HG02885 (cell line): ENCODE measurements around the gene BTNL9.
"Not testable (repeated sequence)": the region's sequence is repeated elsewhere in the genome, so short reads cannot be mapped to it uniquely, and the experiment has no call there.

Source experiments
- ATAC-seq: cut with Tn5 transposase; IDR thresholded peaks from one replicate; pipeline ENCODE4 v1.9.1; 2021; ENCODE audit warnings: mild to moderate bottlenecking; ENCODE audit not compliant: unreplicated experiment, poor library complexity

Gene BTNL9

DNA sequence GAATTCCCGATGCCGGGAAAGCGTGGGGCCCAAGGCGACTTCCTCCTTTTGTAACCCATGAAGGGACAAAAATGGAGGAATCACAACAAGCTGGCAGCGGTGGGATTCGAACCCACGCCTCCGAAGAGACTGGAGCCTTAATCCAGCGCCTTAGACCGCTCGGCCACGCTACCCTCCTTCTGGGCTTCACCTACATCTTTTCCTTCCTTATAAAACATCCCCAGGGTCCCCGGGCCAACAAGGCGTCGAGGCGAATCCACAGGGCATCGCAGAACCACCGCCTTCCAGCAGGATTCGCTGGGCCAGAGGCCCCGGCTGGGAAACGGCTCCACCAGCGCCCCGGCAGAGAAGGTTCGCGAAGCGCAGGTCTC, 57.3 kb downstream of the BTNL9 start:
- peak; percentile 11 for ATAC-seq

DNA sequence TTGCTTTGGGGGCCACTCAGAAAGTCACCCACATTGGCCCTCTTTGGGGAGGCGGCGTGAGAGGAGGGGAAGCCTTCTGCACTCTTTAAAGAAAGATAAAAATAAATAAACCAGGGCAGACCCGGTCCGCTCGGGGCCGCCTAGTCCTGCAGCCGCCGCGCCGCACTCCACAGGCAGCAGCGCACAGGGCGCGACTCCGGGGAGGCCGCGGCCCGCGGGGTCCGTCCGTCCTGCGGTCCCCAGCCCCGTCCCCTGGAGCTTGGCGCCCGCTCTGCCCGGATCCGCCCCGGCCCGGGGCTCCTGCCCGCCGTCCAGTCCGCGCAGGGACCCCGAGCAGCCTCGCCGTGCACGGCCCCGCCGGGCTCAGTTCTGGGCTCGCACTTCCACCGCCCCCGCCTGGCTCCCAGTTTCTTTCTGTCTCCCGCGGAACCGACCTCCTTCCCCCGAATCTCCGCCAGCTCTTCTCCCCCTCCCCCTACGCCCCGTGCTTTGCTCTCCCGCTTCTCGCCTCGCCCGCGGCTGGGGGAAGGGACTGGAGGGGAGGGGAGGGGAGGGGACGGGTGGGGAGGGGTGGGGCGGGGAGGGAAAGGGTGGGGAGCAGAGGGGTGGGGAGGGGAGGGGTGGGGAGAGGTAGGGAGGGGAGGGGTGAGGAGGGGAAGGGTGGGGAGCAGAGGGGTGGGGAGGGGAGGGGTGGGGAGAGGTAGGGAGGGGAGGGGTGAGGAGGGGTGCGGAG, 57.9 kb downstream of the BTNL9 start:
- not testable (repeated sequence) for ATAC-seq

DNA sequence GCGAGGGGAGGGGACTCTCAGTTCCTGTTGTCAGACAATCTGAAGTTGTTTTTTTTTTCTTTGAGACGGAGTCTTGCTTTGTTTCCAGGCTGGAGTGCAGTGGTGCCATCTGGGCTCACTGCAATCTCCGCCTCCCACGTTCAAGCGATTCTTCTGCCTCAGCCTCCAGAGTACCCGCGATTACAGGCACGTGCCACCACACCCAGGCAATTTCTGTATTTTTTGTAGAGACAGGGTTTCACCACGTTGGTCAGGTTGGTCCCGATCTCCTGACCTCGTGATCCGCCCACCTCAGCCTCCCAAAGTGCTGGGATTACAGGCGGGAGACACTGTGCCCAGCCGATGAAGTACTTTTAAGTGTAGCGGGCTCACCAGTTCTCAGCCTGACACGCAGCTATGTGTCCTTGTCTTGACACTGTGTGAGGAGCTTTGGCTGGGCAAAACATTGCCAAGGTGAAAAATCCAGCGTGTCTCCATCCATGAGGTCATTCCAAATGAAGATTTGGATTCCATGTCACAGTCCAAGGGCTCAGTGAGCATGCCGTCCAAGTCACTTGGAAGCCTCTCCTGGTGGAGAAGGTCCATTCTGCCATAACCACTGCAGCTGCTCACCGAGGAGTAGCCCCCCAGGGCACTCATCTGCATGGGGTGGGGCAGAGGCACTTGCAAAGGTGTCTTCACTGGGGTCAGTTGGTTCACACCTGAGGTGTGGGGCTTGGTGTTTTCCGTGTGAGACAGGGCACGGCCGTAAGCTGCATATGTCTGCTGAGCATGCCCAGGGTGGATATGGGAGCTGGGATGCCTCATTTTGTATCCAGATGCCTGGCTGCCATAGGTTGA, 58.9 kb downstream of the BTNL9 start:
- ATAC-seq = no peak

DNA sequence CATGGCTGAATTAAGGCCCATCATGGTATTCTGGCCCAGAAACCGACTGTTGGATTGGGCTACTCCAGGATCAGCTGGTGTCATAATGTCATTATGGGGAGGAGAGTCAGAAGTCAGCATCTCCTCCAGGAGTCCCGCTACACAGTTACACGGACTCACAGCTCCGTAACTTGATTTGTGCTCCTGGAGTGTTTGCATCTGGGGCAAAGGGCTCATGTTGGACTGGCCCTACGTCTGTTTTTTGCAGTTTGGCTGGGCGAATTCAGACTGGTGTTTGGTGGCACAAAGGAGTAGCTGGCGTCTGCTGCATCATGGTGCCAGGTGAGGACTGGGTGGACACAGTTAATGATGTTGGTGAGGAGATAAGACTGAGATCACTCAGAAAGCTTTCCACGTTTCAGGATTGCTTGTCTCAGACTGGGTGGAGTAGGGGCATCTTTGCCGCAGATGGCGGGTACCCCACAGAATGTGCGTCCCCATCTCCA, 59.6 kb downstream of the BTNL9 start:
- no peak for ATAC-seq

DNA sequence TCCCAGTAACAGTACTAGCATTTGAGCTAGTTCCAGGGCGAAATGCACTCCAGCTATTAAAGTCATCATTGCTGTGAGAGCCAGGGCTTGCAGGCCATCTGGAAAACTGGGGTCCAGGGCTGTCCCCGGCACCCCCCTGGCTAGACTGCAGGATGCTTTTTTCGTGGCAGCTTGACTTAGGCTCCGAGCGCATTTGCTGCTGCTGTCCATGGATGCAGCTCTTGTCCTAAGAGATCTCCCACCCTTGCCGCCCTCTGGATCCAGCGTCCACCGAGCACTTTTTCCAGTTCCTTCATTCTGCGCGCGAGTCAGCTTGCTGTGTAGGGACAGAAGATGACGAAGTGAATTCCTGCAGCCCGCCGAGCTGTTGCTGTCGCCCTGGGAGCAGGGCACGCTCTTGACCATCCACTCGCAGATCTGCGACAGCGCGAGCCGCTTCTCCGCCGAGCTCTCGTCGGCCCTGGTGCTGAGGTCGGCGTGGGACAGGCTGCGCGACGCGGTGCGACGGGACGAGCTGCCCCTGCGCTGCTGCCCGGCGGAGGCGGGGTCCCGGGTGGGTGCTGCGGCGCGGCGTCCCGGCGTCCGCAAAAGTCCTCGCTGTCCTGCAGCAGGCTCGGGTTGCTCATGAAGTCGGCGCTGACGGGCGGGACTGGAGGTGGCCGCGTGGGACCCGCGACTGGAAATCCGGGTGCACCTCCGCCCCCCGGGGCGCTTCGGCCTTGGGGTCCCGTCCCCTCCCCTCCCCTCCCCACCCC, 60.2 kb downstream of the BTNL9 start:
- no peak for ATAC-seq

DNA sequence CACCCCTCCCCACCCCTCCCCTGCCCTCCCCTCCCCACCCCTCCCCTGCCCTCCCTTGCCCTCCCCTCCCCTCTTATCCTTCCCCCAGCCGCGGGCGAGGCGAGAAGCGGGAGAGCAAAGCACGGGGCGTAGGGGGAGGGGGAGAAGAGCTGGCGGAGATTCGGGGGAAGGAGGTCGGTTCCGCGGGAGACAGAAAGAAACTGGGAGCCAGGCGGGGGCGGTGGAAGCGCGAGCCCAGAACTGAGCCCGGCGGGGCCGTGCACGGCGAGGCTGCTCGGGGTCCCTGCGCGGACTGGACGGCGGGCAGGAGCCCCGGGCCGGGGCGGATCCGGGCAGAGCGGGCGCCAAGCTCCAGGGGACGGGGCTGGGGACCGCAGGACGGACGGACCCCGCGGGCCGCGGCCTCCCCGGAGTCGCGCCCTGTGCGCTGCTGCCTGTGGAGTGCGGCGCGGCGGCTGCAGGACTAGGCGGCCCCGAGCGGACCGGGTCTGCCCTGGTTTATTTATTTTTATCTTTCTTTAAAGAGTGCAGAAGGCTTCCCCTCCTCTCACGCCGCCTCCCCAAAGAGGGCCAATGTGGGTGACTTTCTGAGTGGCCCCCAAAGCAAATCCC, 61.1 kb downstream of the BTNL9 start:
- not testable (repeated sequence) for ATAC-seq

DNA sequence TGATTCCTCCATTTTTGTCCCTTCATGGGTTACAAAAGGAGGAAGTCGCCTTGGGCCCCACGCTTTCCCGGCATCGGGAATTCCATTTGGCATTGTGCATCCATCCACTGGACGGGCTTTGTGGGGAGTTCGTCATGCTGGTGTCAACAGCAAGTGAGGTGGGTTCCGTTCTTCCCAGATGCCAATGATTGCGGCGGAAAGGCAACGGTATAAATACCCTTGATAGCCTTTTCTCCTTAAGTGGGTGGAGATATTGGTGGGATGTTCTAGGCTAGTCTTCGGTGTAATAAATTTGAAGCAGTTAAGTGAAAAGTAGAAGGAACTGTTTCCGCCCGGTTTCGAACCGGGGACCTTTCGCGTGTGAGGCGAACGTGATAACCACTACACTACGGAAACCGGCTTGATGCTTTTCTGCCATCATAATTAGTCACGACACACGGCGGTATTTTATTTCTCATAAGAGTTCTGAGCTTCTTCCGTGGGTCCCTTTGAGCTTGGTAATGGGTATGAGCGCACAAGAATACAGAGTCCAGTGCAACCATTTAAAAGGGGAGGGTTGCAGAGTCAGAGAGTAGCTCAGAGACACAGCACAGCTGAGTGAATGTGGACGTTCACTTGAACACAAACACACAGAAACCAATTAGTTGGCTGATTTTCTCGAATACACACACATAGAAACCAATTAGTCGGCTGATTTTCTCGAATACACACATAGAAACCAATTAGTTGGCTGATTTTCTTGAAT, 62.0 kb downstream of the BTNL9 start:
- not testable (repeated sequence) for ATAC-seq

DNA sequence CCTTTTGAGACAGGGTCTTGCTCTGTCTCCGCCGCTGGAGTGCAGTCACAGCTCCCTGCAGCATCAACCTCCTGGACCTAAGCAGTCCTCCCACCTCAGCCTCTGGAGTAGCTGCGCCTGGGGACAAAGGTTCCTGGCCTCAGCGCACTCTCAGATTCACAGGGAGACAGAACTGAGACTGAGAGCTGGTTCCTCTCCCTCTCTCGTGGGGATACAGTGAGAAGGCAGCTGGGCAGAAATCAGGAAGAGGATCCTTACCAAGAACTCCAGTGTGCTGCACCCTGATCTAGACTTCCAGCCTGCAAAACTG, 64.1 kb downstream of the BTNL9 start:
- ATAC-seq = not testable (repeated sequence)

DNA sequence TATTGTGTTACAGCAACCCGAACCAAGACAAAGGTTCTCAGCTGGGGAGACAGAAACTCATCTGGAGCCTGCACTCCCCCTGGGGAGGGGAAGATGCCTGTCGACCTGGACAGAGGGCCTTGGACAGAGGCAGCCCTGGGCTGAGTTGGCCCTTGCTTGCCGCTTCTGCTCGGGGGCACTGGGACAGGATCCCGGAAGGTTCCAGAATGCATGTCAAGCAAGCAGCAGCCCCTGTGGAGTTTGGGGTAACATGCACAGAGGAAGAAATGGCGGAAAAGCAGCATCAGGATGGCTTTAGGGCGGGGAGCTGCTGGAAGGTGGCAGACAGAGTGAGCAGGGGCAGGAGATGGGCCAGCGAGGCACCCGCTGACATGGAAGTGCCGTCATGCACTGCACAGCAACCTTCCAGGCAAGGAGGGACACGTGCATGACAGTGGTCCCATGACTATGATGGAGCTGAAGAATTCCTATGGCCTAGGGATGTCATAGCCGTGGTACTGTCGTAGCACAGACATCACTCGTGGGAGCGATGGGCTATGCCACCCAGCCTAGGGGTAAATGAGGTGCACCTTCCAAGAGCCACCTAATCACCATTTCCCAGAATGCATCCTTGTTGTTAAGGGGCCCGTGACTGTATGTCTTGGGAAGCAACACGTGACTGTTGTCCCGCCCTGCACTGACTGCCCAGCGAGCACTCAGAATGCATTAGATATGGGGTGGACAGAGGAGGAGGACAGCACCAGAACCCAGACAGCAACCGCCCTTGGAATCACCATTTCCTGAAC, 64.7 kb downstream of the BTNL9 start:
- not testable (repeated sequence) for ATAC-seq

DNA sequence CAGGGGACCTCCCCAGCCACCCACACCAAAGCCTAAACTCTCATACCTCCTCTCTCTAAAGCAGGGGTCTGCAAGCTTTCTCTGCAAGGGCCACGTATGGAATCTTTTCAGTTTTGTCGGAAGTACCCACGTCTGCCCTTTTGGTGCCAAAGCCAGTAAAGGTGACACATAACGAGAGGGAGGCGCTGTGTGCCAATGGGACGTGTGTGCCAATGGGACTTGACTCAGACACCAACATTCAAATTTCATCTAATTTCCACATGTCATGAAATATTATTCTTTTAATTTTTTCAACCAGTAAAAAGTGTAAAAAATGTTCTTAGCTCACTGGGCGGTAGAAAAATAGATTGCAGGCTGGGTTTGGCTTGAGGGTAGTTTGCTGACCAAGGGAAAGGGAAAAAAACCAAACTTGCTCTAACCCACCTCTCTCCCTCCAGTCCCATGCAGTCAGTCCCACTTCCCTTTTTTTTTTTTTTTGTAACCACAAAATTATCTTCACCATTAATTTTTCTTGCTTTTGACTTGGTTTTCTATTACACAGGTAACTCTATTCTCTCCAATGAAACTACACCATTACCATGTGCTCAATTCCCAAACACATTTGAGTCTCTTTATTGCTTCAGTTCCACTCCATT, 65.4 kb downstream of the BTNL9 start:
- ATAC-seq = no peak

DNA sequence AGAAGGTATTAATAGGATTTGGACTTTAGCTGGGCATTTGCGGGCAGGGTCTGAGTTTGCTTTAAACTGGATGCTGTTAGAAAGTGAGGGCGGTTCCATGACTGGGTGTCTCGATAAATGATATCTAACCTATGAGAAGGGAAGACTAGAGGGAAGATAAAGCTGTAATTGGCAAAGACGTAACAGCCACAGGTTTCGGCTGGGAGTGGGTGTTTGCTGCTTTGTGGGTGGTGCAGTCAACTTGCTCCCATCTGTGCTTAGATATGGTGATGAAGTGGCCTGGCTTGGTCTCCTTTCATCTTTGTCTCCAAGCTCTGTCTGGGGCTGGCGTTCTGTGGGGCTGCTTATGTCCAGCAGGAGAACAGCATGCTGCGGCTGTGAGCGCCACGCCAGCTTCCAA, 67.6 kb downstream of the BTNL9 start:
- no peak for ATAC-seq

DNA sequence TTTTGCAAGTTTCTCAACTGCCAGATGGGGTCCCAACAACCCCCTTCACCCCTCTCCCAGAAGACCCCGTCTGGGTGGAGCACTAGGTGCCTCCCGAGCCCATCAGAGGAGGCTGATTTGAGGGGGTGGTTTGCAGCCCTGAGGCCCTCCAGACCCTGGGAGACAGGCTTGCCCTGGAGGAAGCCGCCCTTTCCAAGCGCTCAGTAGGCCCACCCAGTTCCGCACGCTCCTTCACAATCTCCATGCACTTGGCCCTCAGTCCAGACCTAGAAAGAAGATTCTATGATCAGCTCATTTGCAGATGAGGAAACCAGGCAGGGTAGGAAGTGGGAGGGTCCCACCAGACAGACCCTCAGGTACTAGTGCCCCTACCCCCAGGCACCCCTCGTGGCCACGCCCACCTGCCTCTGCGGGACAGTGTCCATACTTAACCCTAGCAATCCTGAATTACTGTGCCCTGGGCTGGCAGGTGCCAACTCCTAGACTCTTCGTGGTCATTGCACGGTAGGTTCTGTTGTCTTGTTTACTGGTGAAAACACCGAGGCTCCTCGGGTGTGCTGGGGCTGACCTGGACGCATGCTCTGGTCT, 68.6 kb downstream of the BTNL9 start:
- no peak for ATAC-seq

DNA sequence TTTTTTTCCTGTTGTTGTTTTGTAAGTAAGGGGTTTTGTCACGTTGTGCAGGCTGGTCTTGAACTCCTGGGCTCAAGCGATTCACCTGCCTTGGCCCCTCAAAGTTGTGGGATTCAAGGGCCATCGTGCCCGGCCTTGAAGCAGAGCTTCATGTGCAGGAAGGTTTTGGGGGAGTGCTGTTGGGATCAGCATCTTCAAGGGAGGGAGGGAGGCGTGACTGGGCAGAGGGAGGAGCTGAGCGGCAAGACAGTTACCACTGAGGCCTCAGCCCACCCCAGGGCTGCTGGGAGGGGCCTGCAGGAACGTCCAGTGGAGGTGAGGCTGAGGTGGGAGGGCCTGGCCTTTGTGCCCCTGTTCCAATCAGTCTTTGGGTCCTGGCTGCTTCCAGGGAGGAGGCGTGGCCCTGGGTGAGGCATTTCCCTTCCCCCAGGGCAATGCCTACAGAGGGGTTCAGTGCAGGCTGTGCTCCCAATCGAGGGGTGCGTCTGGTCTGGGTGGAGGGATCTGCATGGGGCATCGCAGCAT, 69.5 kb downstream of the BTNL9 start:
- ATAC-seq = no peak

DNA sequence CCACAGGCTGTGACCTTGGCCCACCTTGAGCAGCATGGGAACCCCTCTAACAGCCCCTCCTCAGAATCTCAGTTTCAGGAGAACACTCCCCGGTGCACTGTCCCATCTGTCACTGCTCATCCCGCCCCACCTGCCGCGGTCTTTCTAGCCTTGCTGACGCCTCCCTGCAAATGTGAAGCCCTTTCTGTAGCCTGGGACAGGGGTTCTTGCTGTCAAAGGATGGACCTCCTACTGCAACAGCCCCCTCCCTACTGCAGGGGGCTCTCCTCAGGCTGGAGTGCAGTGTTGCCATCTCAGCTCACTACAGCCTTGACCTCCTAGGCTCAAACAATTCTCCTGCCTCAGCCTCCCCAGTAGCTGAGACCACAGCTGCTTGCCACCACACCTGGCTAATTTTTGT, 70.9 kb downstream of the BTNL9 start:
- no peak for ATAC-seq
